HG03064 (cell line): ENCODE data around the gene VGLL1.
A peak's percentile ranks its signal among the peaks of the same experiment; 100 is the strongest.

Experiments used
- ATAC-seq: cut with Tn5 transposase; IDR thresholded peaks from one replicate; pipeline ENCODE4 v1.9.1; 2021; ENCODE audit warnings: low read depth; ENCODE audit not compliant: unreplicated experiment

VGLL1 gene

GRCh38 chrX:136531951-136532350 is at the start of gene VGLL1:
Gene VGLL1 (plus strand): TSS chrX:136532215. CDS start chrX:136536021, 3,806 bp downstream.
- ATAC-seq: no peak

- no peak for ATAC-seq
These were observed 44.4 kb upstream of the VGLL1 start, which contains the start of gene BRS3 for GRCh38 chrX:136487647-136488046. Gene BRS3 (plus strand): TSS chrX:136487947. CDS start chrX:136488115, 168 bp downstream.

- no peak for ATAC-seq
These were observed 43.3 kb upstream of the VGLL1 start for GRCh38 chrX:136488706-136489105.

GRCh38 chrX:136491832-136492231 is 40.2 kb upstream of the VGLL1 start:
- ATAC-seq: no peak

GRCh38 chrX:136493011-136493410 is 39.0 kb upstream of the VGLL1 start:
- ATAC-seq: no peak

- no peak for ATAC-seq
These were observed 37.0 kb upstream of the VGLL1 start for GRCh38 chrX:136495043-136495442.

- ATAC-seq: no peak
These were observed 35.7 kb upstream of the VGLL1 start for GRCh38 chrX:136496186-136496763.

GRCh38 chrX:136496764-136497555 is 35.1 kb upstream of the VGLL1 start:
- ATAC-seq: peak; percentile 80

GRCh38 chrX:136497556-136498052 is 34.4 kb upstream of the VGLL1 start, which contains the start of gene HTATSF1:
Gene HTATSF1 (plus strand): TSS chrX:136497592. CDS start chrX:136497685, 93 bp downstream.
- peak; percentile 13 for ATAC-seq

- no peak for ATAC-seq
These were observed 12.9 kb upstream of the VGLL1 start for GRCh38 chrX:136519069-136519468.

- no peak for ATAC-seq
These were observed 8.2 kb upstream of the VGLL1 start for GRCh38 chrX:136523770-136524169.

- ATAC-seq: no peak
These were observed 6.0 kb upstream of the VGLL1 start for GRCh38 chrX:136525738-136526606.

- ATAC-seq: no peak
These were observed 3.2 kb upstream of the VGLL1 start for GRCh38 chrX:136528645-136529315.

GRCh38 chrX:136529795-136530194 is 2.2 kb upstream of the VGLL1 start:
- no peak for ATAC-seq

- ATAC-seq: no peak
These were observed 2.1 kb downstream of the VGLL1 start for GRCh38 chrX:136534131-136534530.

- no peak for ATAC-seq
These were observed 6.8 kb downstream of the VGLL1 start for GRCh38 chrX:136538811-136539210.

GRCh38 chrX:136540226-136540625 is 8.2 kb downstream of the VGLL1 start:
- ATAC-seq: no peak

GRCh38 chrX:136541294-136541693 is 9.3 kb downstream of the VGLL1 start:
- ATAC-seq: no peak

GRCh38 chrX:136542281-136542680 is 10.3 kb downstream of the VGLL1 start:
- ATAC-seq: no peak

- ATAC-seq: no peak
These were observed 14.4 kb downstream of the VGLL1 start for GRCh38 chrX:136546371-136546781.
